Right ventricle myocardium inferior (tissue), 1 donor: ENCODE data around the gene NEK3. TPM values are rescaled to one million over a fixed set of nuclear protein-coding genes. Genes with fewer than 3 reads are reported as not detected.
"Not testable (repeated sequence)": the region's sequence is repeated elsewhere in the genome, so short reads cannot be mapped to it uniquely, and the experiment has no call there.

Source experiments
- ATAC-seq: fragments of 200-7000 bp; cut with Tn5 transposase; one replicate; pipeline ENCODE4 v1.9.1; 2020; ENCODE audit warnings: mild to moderate bottlenecking, moderate library complexity
- DNase-seq: peaks from one replicate; pipeline ENCODE4 v3.0.0; 2021; ENCODE audit errors: missing footprints
- intact Hi-C: fragments of 100-400 bp; cut with DNase I; formaldehyde crosslinking; loops from one replicate; pipeline ENCODE4 v1.11.0; 2022
- total RNA-seq: library from RNA; stranded (reverse); fragmentation: NEBNext Ultra II Directional; extraction: Animal tissue kit (Norgen Biotek cat#: 25700); gene quantifications from one replicate; pipeline ENCODE4 v1.2.1, GENCODE V29; 2021
- donor health status: DM: no; HTN: yes; CAD: no; lungs with severe emphysema.

NEK3 gene
- total RNA-seq, 1 donor from 2014 or later, result 6.6 TPM

- intact Hi-C loops, result no loop called here
- ATAC-seq, result no peak
- no peak for DNase-seq
Observed at GRCh38 chr13:52173373-52173772, 14.0 kb upstream of the NEK3 start.

- intact Hi-C loops, ATAC-seq, DNase-seq: not testable (repeated sequence)
Observed at GRCh38 chr13:52171686-52172085, 12.3 kb upstream of the NEK3 start.

- DNase-seq, intact Hi-C loops, ATAC-seq: not testable (repeated sequence)
Observed at GRCh38 chr13:52170828-52171391, 11.5 kb upstream of the NEK3 start.

GRCh38 chr13:52169839-52170238 is 10.4 kb upstream of the NEK3 start:
- intact Hi-C loops, result no loop called here
- DNase-seq (no peak), ATAC-seq (no peak)

- ATAC-seq (no peak), DNase-seq (no peak)
- intact Hi-C loops, result no loop called here
Observed at GRCh38 chr13:52165411-52165810, 6.0 kb upstream of the NEK3 start.

- ATAC-seq, result no peak
- no peak for DNase-seq
- intact Hi-C loops, result no loop called here
Observed at GRCh38 chr13:52164989-52165388, 5.6 kb upstream of the NEK3 start.

GRCh38 chr13:52163878-52164277 is 4.5 kb upstream of the NEK3 start:
- intact Hi-C loops, ATAC-seq, DNase-seq: not testable (repeated sequence)

- intact Hi-C loops, result no loop called here
- no peak for DNase-seq
- ATAC-seq, result no peak
Observed at GRCh38 chr13:52162279-52163101, 3.1 kb upstream of the NEK3 start.

- ATAC-seq (no peak), DNase-seq (no peak)
- intact Hi-C loops, result no loop called here
Observed at GRCh38 chr13:52161181-52161646, 1.8 kb upstream of the NEK3 start.

- no peak for DNase-seq
- intact Hi-C loops, result no loop called here
- ATAC-seq, result no peak
Observed at GRCh38 chr13:52160506-52160905, 1.1 kb upstream of the NEK3 start.

- ATAC-seq (no peak), DNase-seq (no peak)
- intact Hi-C loops, result no loop called here
Observed at GRCh38 chr13:52160053-52160452, 656 bp upstream of the NEK3 start.

GRCh38 chr13:52158629-52159158 is 703 bp downstream of the NEK3 start:
- ATAC-seq, result peak; percentile 65
- no peak for DNase-seq

GRCh38 chr13:52156724-52157261 is 2.6 kb downstream of the NEK3 start:
- ATAC-seq (no peak), DNase-seq (no peak)
- intact Hi-C loops, result loop anchor here (5.0 kb wide), 1 partner anchor 41 kb away; no protein-coding TSS in a partner anchor

More at GRCh38 chr13:52158629-52159158, 703 bp downstream of the NEK3 start:
- intact Hi-C loops, result loop anchor here (5.0 kb wide), 1 partner anchor 39 kb away; no protein-coding TSS in a partner anchor

- intact Hi-C loops, result loop anchor here (5.0 kb wide), 1 partner anchor 42 kb away; no protein-coding TSS in a partner anchor
Observed at GRCh38 chr13:52155177-52155576, 4.2 kb downstream of the NEK3 start.

GRCh38 chr13:52147225-52147624 is 12.2 kb downstream of the NEK3 start:
- intact Hi-C loops, result no loop called here
- ATAC-seq, result no peak

More at GRCh38 chr13:52155177-52155576, 4.2 kb downstream of the NEK3 start:
- ATAC-seq (no peak), DNase-seq (no peak)

GRCh38 chr13:52141299-52141698 is 18.1 kb downstream of the NEK3 start:
- DNase-seq (no peak), ATAC-seq (no peak)
- intact Hi-C loops, result no loop called here

More at GRCh38 chr13:52147225-52147624, 12.2 kb downstream of the NEK3 start:
- DNase-seq, result no peak

- ATAC-seq (no peak), DNase-seq (no peak)
- intact Hi-C loops, result no loop called here
Observed at GRCh38 chr13:52137489-52137888, 21.9 kb downstream of the NEK3 start.

GRCh38 chr13:52136763-52137162 is 22.6 kb downstream of the NEK3 start:
- DNase-seq (no peak), ATAC-seq (no peak)
- intact Hi-C loops, result no loop called here

- ATAC-seq (no peak), DNase-seq (no peak)
- intact Hi-C loops, result no loop called here
Observed at GRCh38 chr13:52130641-52131040, 28.8 kb downstream of the NEK3 start.
